Measurements from ENCODE around the gene RHBDD3.

- TF ChIP-seq, protein P1, sequence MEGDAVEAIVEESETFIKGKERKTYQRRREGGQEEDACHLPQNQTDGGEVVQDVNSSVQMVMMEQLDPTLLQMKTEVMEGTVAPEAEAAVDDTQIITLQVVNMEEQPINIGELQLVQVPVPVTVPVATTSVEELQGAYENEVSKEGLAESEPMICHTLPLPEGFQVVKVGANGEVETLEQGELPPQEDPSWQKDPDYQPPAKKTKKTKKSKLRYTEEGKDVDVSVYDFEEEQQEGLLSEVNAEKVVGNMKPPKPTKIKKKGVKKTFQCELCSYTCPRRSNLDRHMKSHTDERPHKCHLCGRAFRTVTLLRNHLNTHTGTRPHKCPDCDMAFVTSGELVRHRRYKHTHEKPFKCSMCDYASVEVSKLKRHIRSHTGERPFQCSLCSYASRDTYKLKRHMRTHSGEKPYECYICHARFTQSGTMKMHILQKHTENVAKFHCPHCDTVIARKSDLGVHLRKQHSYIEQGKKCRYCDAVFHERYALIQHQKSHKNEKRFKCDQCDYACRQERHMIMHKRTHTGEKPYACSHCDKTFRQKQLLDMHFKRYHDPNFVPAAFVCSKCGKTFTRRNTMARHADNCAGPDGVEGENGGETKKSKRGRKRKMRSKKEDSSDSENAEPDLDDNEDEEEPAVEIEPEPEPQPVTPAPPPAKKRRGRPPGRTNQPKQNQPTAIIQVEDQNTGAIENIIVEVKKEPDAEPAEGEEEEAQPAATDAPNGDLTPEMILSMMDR (IDR thresholded peaks at IDR 0.05 in 4 of 5, conservative IDR thresholded peaks at IDR 0.05 in 1 of 5): no peak
- no peak for TF ChIP-seq POLR2A (IDR thresholded peaks at IDR 0.05)
Observed at GRCh38 chr22:29231971-29232959, 35.5 kb downstream of the RHBDD3 start.
